Natural killer cell (primary cell): ENCODE measurements around the gene INPP4B. TPM values are rescaled to one million over a fixed set of nuclear protein-coding genes. Genes with fewer than 3 reads are reported as not detected.

Experiments
- ATAC-seq, 3 donors: fragments of 150-1000 bp in 2 of 3; fragments of 200-7000 bp in 1 of 3; cut with Tn5 transposase; 1 replicate in 1 of 3; 2 replicates in 2 of 3; pipeline ENCODE4 v1.10.0; 2021; ENCODE audit warnings: mild to moderate bottlenecking in 2 of 3, moderate library complexity in 2 of 3
- DNase-seq, 2 donors: peaks; one replicate each; pipeline versions ENCODE4 v3.0.0 to v3.0.0-alpha.2; 2013 to 2021; ENCODE audit warnings: mixed read lengths in 1 of 2
- H3K27ac ChIP-seq: one replicate; pipeline ENCODE4 v1.5.1; 2013; ENCODE audit warnings: mild to moderate bottlenecking, low read length
- H3K27me3 ChIP-seq: one replicate; pipeline ENCODE4 v1.6.1; 2013; ENCODE audit warnings: low read length; ENCODE audit not compliant: control insufficient read depth, insufficient read depth
- H3K36me3 ChIP-seq: one replicate; pipeline ENCODE4 v1.6.1; 2013; ENCODE audit warnings: low read length; ENCODE audit not compliant: control insufficient read depth, insufficient read depth
- H3K4me1 ChIP-seq: one replicate; pipeline ENCODE4 v1.6.1; 2013; ENCODE audit warnings: low read length; ENCODE audit not compliant: control insufficient read depth, insufficient read depth
- H3K4me3 ChIP-seq: one replicate; pipeline ENCODE4 v1.5.1; 2013; ENCODE audit warnings: low read length
- H3K9me3 ChIP-seq: one replicate; pipeline ENCODE4 v1.6.1; 2013; ENCODE audit warnings: low read length; ENCODE audit not compliant: control insufficient read depth, insufficient read depth
- H3K27ac Mint-ChIP-seq, 2 donors: one replicate each; pipeline ENCODE4 v1.8.0; 2022; ENCODE audit warnings: mild to moderate bottlenecking in 2 of 2, mixed read lengths in 2 of 2, moderate library complexity in 1 of 2
- H3K27me3 Mint-ChIP-seq, 2 donors: one replicate each; pipeline ENCODE4 v1.8.0; 2022; ENCODE audit warnings: low read depth in 2 of 2, mixed read lengths in 2 of 2
- H3K36me3 Mint-ChIP-seq: one replicate; pipeline ENCODE4 v1.8.0; 2022; ENCODE audit warnings: mixed read lengths
- H3K4me1 Mint-ChIP-seq, 2 donors: one replicate each; pipeline ENCODE4 v1.8.0; 2022; ENCODE audit warnings: mixed read lengths in 2 of 2
- H3K4me3 Mint-ChIP-seq: one replicate; pipeline ENCODE4 v1.8.0; 2022; ENCODE audit warnings: mild to moderate bottlenecking, moderate library complexity, mixed read lengths
- H3K9me3 Mint-ChIP-seq, 2 donors: one replicate each; pipeline ENCODE4 v1.8.0; 2022; ENCODE audit warnings: mixed read lengths in 2 of 2
- WGBS: methylation state at CpG from one replicate; pipeline ENCODE4 v1.1.7; 2013; ENCODE audit warnings: missing lambda C conversion rate; ENCODE audit not compliant: insufficient coverage; 5-methylcytosine and 5-hydroxymethylcytosine counted together
- intact Hi-C: fragments of 100-400 bp; cut with micrococcal nuclease; formaldehyde crosslinking; loops from one replicate; pipeline ENCODE4 v1.14.2; 2022
- total RNA-seq, 4 donors: library from RNA; stranded (reverse); fragments of 120-200 nt in 1 of 4; gene quantifications; one replicate each; pipeline versions ENCODE4 v1.2.3 to v1.2.4, GENCODE V29; 2013 to 2022
- TF ChIP-seq, protein P1 (sequence below): fragments of 200-600 bp; IDR thresholded peaks from one replicate; pipeline ENCODE4 v1.8.0; 2022; ENCODE audit warnings: antibody characterized with exemption

Gene INPP4B
- total RNA-seq, 3 donors from 2014 or later (not counting 1 experiment from before 2014, with no cell fraction given) = 2.4 to 6.2 (median 4.5) TPM

DNA sequence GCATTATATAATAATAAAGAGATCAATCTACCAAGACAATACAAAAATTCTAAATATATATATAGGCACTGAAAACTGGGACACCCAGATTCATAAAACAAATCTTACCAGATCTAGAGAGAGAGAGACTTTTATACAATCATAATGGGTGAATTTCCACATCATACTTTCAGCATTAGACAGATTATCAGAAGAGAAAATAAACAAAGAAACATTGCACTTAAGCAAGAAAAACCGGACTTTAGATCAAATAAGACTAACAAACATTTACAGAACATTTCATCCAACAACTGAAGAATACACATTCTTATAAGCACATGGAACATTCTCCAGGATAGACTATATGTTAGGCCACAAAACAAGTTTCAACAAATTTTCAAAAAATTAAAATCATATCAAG lies 245.1 kb downstream of the INPP4B start:
- ATAC-seq (no peak), DNase-seq (no peak)
- H3K4me3 Mint-ChIP-seq = no peak overlapping the region
- intact Hi-C loops = no loop called here
- H3K9me3 ChIP-seq = no peaks in the 10 kb centered on the region
- H3K36me3 ChIP-seq = no peaks in the 10 kb centered on the region
- no peaks in the 10 kb centered on the region for H3K36me3 Mint-ChIP-seq
- 91% methylated on average over 1 of the region's 1 CpG for WGBS
- H3K27me3 Mint-ChIP-seq = no peaks in the 10 kb centered on the region
- H3K27ac ChIP-seq = no peak overlapping the region
- H3K4me1 ChIP-seq = no peaks in the 10 kb centered on the region
- H3K27ac Mint-ChIP-seq = no peak overlapping the region
- H3K4me3 ChIP-seq = no peak overlapping the region
- TF ChIP-seq, protein P1, sequence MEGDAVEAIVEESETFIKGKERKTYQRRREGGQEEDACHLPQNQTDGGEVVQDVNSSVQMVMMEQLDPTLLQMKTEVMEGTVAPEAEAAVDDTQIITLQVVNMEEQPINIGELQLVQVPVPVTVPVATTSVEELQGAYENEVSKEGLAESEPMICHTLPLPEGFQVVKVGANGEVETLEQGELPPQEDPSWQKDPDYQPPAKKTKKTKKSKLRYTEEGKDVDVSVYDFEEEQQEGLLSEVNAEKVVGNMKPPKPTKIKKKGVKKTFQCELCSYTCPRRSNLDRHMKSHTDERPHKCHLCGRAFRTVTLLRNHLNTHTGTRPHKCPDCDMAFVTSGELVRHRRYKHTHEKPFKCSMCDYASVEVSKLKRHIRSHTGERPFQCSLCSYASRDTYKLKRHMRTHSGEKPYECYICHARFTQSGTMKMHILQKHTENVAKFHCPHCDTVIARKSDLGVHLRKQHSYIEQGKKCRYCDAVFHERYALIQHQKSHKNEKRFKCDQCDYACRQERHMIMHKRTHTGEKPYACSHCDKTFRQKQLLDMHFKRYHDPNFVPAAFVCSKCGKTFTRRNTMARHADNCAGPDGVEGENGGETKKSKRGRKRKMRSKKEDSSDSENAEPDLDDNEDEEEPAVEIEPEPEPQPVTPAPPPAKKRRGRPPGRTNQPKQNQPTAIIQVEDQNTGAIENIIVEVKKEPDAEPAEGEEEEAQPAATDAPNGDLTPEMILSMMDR = no peak
- H3K4me1 Mint-ChIP-seq = no peaks in the 10 kb centered on the region
- H3K9me3 Mint-ChIP-seq = peaks cover 12 to 20% of the 10 kb centered on the region in 2 donors
- H3K27me3 ChIP-seq = no peaks in the 10 kb centered on the region

GRCh38 chr4:142598132-142598531 lies 248.0 kb downstream of the INPP4B start:
- H3K27ac ChIP-seq = no peak overlapping the region
- H3K27ac Mint-ChIP-seq = no peak overlapping the region

DNA sequence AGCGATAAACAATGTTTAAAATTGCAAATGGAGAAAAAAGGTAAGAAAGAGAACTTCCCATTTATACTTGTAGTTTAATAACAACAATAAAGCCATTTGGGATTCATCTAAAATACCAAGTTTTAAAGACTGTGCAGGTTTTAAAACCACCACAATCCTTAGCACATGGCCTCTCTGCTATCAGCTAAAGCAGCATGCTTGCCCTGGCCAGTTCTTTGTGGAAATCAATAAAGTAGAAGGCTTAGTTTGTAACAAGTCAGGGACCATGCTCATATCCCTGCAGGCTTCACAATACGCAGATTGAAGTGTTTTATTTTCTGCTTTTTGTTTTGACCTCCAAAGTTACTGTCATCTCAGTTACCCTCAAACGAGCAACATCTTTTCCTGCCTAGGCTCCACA lies 249.5 kb downstream of the INPP4B start:
- TF ChIP-seq, protein P1 = no peak
- no peaks in the 10 kb centered on the region for H3K4me1 Mint-ChIP-seq
- intact Hi-C loops = no loop called here
- Histone ChIP-seq H3K4me3 (no peak overlapping the region), H3K27me3 (no peaks in the 10 kb centered on the region), H3K36me3 (no peaks in the 10 kb centered on the region), H3K9me3 (no peaks in the 10 kb centered on the region), H3K4me1 (no peaks in the 10 kb centered on the region), H3K27ac (no peak overlapping the region)
- peaks cover 8 to 17% of the 10 kb centered on the region in 2 donors for H3K9me3 Mint-ChIP-seq
- H3K27ac Mint-ChIP-seq = no peak overlapping the region
- no peaks in the 10 kb centered on the region for H3K27me3 Mint-ChIP-seq
- ATAC-seq (no peak), DNase-seq (no peak)
- no peak overlapping the region for H3K4me3 Mint-ChIP-seq
- H3K36me3 Mint-ChIP-seq = no peaks in the 10 kb centered on the region
- 90% methylated on average over 2 of the region's 3 CpGs for WGBS

More at GRCh38 chr4:142598132-142598531, 248.0 kb downstream of the INPP4B start:
- ATAC-seq (no peak), DNase-seq (no peak)
- Mint-ChIP-seq H3K4me3 (no peak overlapping the region), H3K27me3 (no peaks in the 10 kb centered on the region), H3K36me3 (no peaks in the 10 kb centered on the region), H3K9me3 (peaks cover 10 to 17% of the 10 kb centered on the region in 2 donors), H3K4me1 (no peaks in the 10 kb centered on the region)
- no peaks in the 10 kb centered on the region for H3K36me3 ChIP-seq
- intact Hi-C loops = no loop called here
- H3K27me3 ChIP-seq = no peaks in the 10 kb centered on the region
- no peak overlapping the region for H3K4me3 ChIP-seq
- TF ChIP-seq, protein P1 = no peak
- no peaks in the 10 kb centered on the region for H3K9me3 ChIP-seq
- no peaks in the 10 kb centered on the region for H3K4me1 ChIP-seq

GRCh38 chr4:142596121-142596520 lies 250.0 kb downstream of the INPP4B start:
- H3K27me3 Mint-ChIP-seq = no peaks in the 10 kb centered on the region
- H3K9me3 Mint-ChIP-seq = peaks cover 11 to 17% of the 10 kb centered on the region in 2 donors
- Histone ChIP-seq H3K27ac (no peak overlapping the region), H3K9me3 (no peaks in the 10 kb centered on the region), H3K27me3 (no peaks in the 10 kb centered on the region), H3K4me1 (no peaks in the 10 kb centered on the region), H3K4me3 (no peak overlapping the region), H3K36me3 (no peaks in the 10 kb centered on the region)
- TF ChIP-seq, protein P1 = no peak
- intact Hi-C loops = no loop called here
- H3K4me1 Mint-ChIP-seq = no peaks in the 10 kb centered on the region
- H3K36me3 Mint-ChIP-seq = no peaks in the 10 kb centered on the region
- H3K27ac Mint-ChIP-seq = no peak overlapping the region
- no peak for ATAC-seq
- no peak for DNase-seq
- H3K4me3 Mint-ChIP-seq = no peak overlapping the region
- WGBS = 100% methylated on average over 2 of the region's 2 CpGs
